IMR-90 (cell line): Measurements from ENCODE around the gene CCDC60. TPM values are rescaled to one million over a fixed set of nuclear protein-coding genes. Genes with fewer than 3 reads are reported as not detected.

Experiments
- ATAC-seq: fragments of 200-7000 bp; cut with Tn5 transposase; 2 replicates; pipeline ENCODE4 v1.9.1; 2020; ENCODE audit warnings: low read depth, mild to moderate bottlenecking, moderate library complexity
- BruUV-seq: library from RNA; stranded (reverse); fragments of 400-500 nt; replicated peaks from 2 replicates; lab custom pipeline; 2021; lab: Mats Ljungman, UMichigan
- CTCF ChIA-PET: fragments of 300-600 bp; formaldehyde crosslinking; extraction: SDS; loops from one replicate; lab custom pipeline; 2021; ENCODE audit warnings: antibody characterized with exemption; lab: Yijun Ruan, JAX
- POLR2A ChIA-PET: fragments of 300-600 bp; sonication (Branson Sonifier 250); formaldehyde crosslinking; loops from one replicate; lab custom pipeline; 2022; ENCODE audit warnings: antibody characterized with exemption; ENCODE audit not compliant: unreplicated experiment; lab: Charles Lee
- DNase-seq: peaks from one replicate; pipeline ENCODE4 v3.0.0; 2013
- H2AFZ ChIP-seq: replicated peaks from 2 replicates; pipeline ENCODE3; 2013; ENCODE audit warnings: low read length, mild to moderate bottlenecking; ENCODE audit not compliant: poor library complexity
- H2AK5ac ChIP-seq: 2 replicates; pipeline ENCODE4 v1.6.1; 2013; ENCODE audit warnings: low read depth, low read length, inconsistent platforms
- H2AK9ac ChIP-seq: replicated peaks from 2 replicates; pipeline ENCODE3; 2013; ENCODE audit warnings: mild to moderate bottlenecking, low read depth, low read length, moderate library complexity; ENCODE audit not compliant: poor library complexity
- H2BK120ac ChIP-seq: 2 replicates; pipeline ENCODE4 v1.6.1; 2013; ENCODE audit warnings: low read depth, low read length, inconsistent platforms
- H2BK15ac ChIP-seq: 3 replicates; pipeline ENCODE4 v1.6.1; 2013; ENCODE audit warnings: low read depth, low read length, inconsistent platforms
- H2BK20ac ChIP-seq: 2 replicates; pipeline ENCODE4 v1.6.1; 2013; ENCODE audit warnings: low read depth, mild to moderate bottlenecking, inconsistent platforms, low read length, moderate library complexity
- H2BK5ac ChIP-seq: 2 replicates; pipeline ENCODE4 v1.6.1; 2013; ENCODE audit warnings: mild to moderate bottlenecking, low read depth, low read length, inconsistent platforms; ENCODE audit not compliant: poor library complexity, severe bottlenecking
- H3K14ac ChIP-seq: replicated peaks from 2 replicates; pipeline ENCODE4 v1.6.1; 2013; ENCODE audit warnings: low read depth, low read length, inconsistent platforms
- H3K18ac ChIP-seq: 2 replicates; pipeline ENCODE4 v1.6.1; 2013; ENCODE audit warnings: low read depth, low read length, control low read depth
- H3K23ac ChIP-seq: 2 replicates; pipeline ENCODE4 v1.6.1; 2013; ENCODE audit warnings: low read depth, low read length, inconsistent platforms
- H3K27ac ChIP-seq: 2 replicates; pipeline ENCODE4 v1.5.1; 2013; ENCODE audit warnings: mild to moderate bottlenecking, control low read depth, low read length; ENCODE audit not compliant: insufficient read depth
- H3K27me3 ChIP-seq: 2 replicates; pipeline ENCODE4 v1.6.1; 2013; ENCODE audit warnings: low read length; ENCODE audit not compliant: control insufficient read depth, insufficient read depth
- H3K36me3 ChIP-seq: 2 replicates; pipeline ENCODE4 v1.6.1; 2013; ENCODE audit warnings: low read length, mixed read lengths; ENCODE audit not compliant: control insufficient read depth, insufficient read depth
- H3K4ac ChIP-seq: 2 replicates; pipeline ENCODE4 v1.6.1; 2013; ENCODE audit warnings: low read depth, low read length, inconsistent platforms
- H3K4me1 ChIP-seq: 2 replicates; pipeline ENCODE4 v1.6.1; 2013; ENCODE audit warnings: low read length, mixed read lengths; ENCODE audit not compliant: control insufficient read depth, insufficient read depth
- H3K4me2 ChIP-seq: 2 replicates; pipeline ENCODE4 v1.6.1; 2013; ENCODE audit warnings: low read depth, mild to moderate bottlenecking, control low read depth, low read length, moderate library complexity
- H3K4me3 ChIP-seq: 2 replicates; pipeline ENCODE4 v1.5.1; 2013; ENCODE audit warnings: low read depth, mild to moderate bottlenecking, control low read depth, low read length, moderate library complexity; ENCODE audit not compliant: insufficient read depth
- H3K56ac ChIP-seq: 2 replicates; pipeline ENCODE4 v1.6.1; 2013; ENCODE audit warnings: low read length, inconsistent platforms; ENCODE audit not compliant: insufficient read depth; ENCODE audit errors: extremely low read depth
- H3K79me1 ChIP-seq, 2 experiments: 2 replicates each; pipeline ENCODE4 v1.6.1; 2013; ENCODE audit warnings: low read length in 2 of 2, inconsistent platforms in 1 of 2, low read depth in 1 of 2
- H3K9ac ChIP-seq: 2 replicates; pipeline ENCODE4 v1.6.1; 2013; ENCODE audit warnings: low read depth, low read length, control low read depth
- H3K9me1 ChIP-seq: 2 replicates; pipeline ENCODE4 v1.6.1; 2013; ENCODE audit warnings: low read length, inconsistent platforms; ENCODE audit not compliant: insufficient read depth
- H3K9me3 ChIP-seq: 2 replicates; pipeline ENCODE4 v1.6.1; 2013; ENCODE audit warnings: low read length; ENCODE audit not compliant: control insufficient read depth, insufficient read depth
- H4K20me1 ChIP-seq: 2 replicates; pipeline ENCODE4 v1.6.1; 2013; ENCODE audit warnings: low read length, inconsistent platforms; ENCODE audit not compliant: insufficient read depth
- H4K5ac ChIP-seq: 2 replicates; pipeline ENCODE4 v1.6.1; 2013; ENCODE audit warnings: mild to moderate bottlenecking, low read depth, low read length, control low read depth
- H4K8ac ChIP-seq, 2 experiments: 2 replicates each; pipeline ENCODE4 v1.6.1; 2013; ENCODE audit warnings: low read depth in 2 of 2, low read length in 2 of 2, control low read depth in 1 of 2, inconsistent platforms in 1 of 2
- H4K91ac ChIP-seq: 2 replicates; pipeline ENCODE4 v1.6.1; 2013; ENCODE audit warnings: low read depth, low read length, inconsistent platforms; ENCODE audit not compliant: insufficient read depth
- CEBPB ChIP-seq: IDR thresholded peaks from 2 replicates; pipeline ENCODE4 v1.6.1; 2012; ENCODE audit warnings: low read depth, low read length, improper control_type of control experiment
- MAFK ChIP-seq: IDR thresholded peaks from 2 replicates; pipeline ENCODE4 v1.6.1; 2012; ENCODE audit warnings: low read depth, low read length, improper control_type of control experiment
- WGBS, 2 experiments: methylation state at CpG; one replicate each; pipeline versions ENCODE4 v1.1.5 to v1.1.7; 2013; ENCODE audit warnings: missing lambda C conversion rate in 2 of 2; ENCODE audit not compliant: insufficient read length in 1 of 2; ENCODE audit errors: extremely low coverage in 2 of 2; 5-methylcytosine and 5-hydroxymethylcytosine counted together
- dilution Hi-C: fragments of 300-500 bp; cut with HindIII; formaldehyde crosslinking; loops from one replicate; pipeline ENCODE4 v1.14.3; 2018; ENCODE audit warnings: low sequenced_read_pairs; ENCODE audit not compliant: unreplicated experiment
- in situ Hi-C: fragments of 300-500 bp; cut with MboI; formaldehyde crosslinking; loops from 3 replicates; pipeline ENCODE4 v1.14.3; 2019; ENCODE audit warnings: low sequenced_read_pairs, inconsistent platforms, mixed read lengths
- intact Hi-C: fragments of 100-400 bp; cut with micrococcal nuclease; formaldehyde crosslinking; loops from 2 replicates; pipeline ENCODE4 v1.10.0; 2022
- polyA plus RNA-seq, 3 experiments: library from polyadenylated mRNA; depleted of rRNA; stranded (reverse); fragments of >200 nt; gene quantifications; 2 replicates each; pipeline ENCODE4 v1.2.3, GENCODE V29; 2012; ENCODE audit warnings: low replicate concordance in 1 of 3
- total RNA-seq: library from RNA; depleted of rRNA; stranded (reverse); fragments of >200 nt; gene quantifications from 2 replicates; pipeline ENCODE4 v1.2.3, GENCODE V29; 2012

Gene CCDC60
- total and polyA plus RNA-seq, 2 of the 4 experiments (the other 2 are of a cell fraction), result not detected

DNA sequence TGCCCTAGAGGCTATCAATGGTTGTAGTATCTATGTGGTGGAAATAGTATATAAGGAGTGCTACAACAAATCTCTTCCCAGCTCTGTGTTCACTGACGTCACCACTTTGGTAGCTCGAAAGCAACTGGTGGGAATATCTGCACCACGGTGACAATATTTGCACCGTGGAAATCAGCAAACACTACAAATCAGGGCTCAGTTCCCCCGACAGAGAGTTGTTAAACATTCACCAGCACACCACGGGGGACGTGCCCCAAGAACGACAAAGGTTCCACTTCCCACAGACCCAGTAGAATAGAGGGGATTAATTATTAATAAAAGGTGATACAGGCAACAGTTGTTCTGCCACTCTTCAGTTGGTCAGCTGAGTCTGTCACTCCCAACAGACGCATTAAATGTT lies 98.4 kb downstream of the CCDC60 start:
- Histone ChIP-seq H2AK9ac (no peak overlapping the region), H3K23ac (no peak overlapping the region), H3K14ac (no peak overlapping the region), H3K56ac (no peak overlapping the region), H4K91ac (no peak overlapping the region), H3K4me2 (no peak overlapping the region), H3K9me1 (no peaks in the 10 kb centered on the region), H3K36me3 (no peaks in the 10 kb centered on the region), H2BK5ac (no peak overlapping the region), H3K9ac (no peak overlapping the region), H4K20me1 (no peaks in the 10 kb centered on the region), H3K4ac (no peak overlapping the region), H3K18ac (no peak overlapping the region), H4K8ac (no peak overlapping the region), H3K9me3 (peaks cover 25% of the 10 kb centered on the region), H2BK15ac (no peak overlapping the region), H3K27ac (no peak overlapping the region), H2AFZ (no peak overlapping the region), H2AK5ac (no peak overlapping the region), H3K4me1 (no peaks in the 10 kb centered on the region), H4K5ac (no peak overlapping the region), H3K27me3 (no peaks in the 10 kb centered on the region), H3K79me1 (no peaks in the 10 kb centered on the region), H2BK20ac (no peak overlapping the region), H3K4me3 (no peak overlapping the region), H2BK120ac (no peak overlapping the region)
- BruUV-seq, result no TSS peak
- dilution Hi-C loops (no loop called here), intact Hi-C loops (no loop called here), in situ Hi-C loops (no loop called here)
- POLR2A ChIA-PET, result no interaction called here
- TF ChIP-seq CEBPB (no peak), MAFK (no peak)
- no peak for ATAC-seq
- no peak for DNase-seq
- CTCF ChIA-PET, result interaction anchor here (0.6 kb wide), 1 partner anchor 1739 kb away, joined by 3 read pairs; no protein-coding TSS in a partner anchor
- WGBS, 2 experiments, result no CpG with 5 or more reads among the region's 9 CpGs
